Hepatocyte (in vitro differentiated cells): Measurements from ENCODE around the gene LPP. TPM values are rescaled to one million over a fixed set of nuclear protein-coding genes. Genes with fewer than 3 reads are reported as not detected.

ENCODE experiments used
- DNase-seq: peaks from one replicate; pipeline ENCODE4 v3.0.0-alpha.2; 2016; ENCODE audit warnings: low spot score
- H2AFZ ChIP-seq: fragments of 200-600 bp; sonication (generic); 2 replicates; pipeline ENCODE4 v1.6.0; 2016; ENCODE audit warnings: antibody characterized with exemption, mild to moderate bottlenecking
- H3K27ac ChIP-seq: fragments of 200-600 bp; sonication (generic); 2 replicates; pipeline ENCODE4 v1.5.1; 2016; ENCODE audit warnings: mild to moderate bottlenecking
- H3K27me3 ChIP-seq: fragments of 200-600 bp; sonication (generic); 2 replicates; pipeline ENCODE4 v1.6.1; 2016
- H3K36me3 ChIP-seq: fragments of 200-600 bp; sonication (generic); replicated peaks from 2 replicates; pipeline ENCODE4 v1.5.1; 2016; ENCODE audit warnings: low read depth; ENCODE audit not compliant: insufficient read depth
- H3K4me1 ChIP-seq: fragments of 200-600 bp; sonication (generic); 2 replicates; pipeline ENCODE4 v1.5.1; 2016; ENCODE audit warnings: mild to moderate bottlenecking, moderate library complexity; ENCODE audit not compliant: insufficient read depth
- H3K4me2 ChIP-seq: fragments of 200-600 bp; sonication (generic); 2 replicates; pipeline ENCODE4 v1.6.0; 2016
- H3K4me3 ChIP-seq: fragments of 200-600 bp; sonication (generic); 2 replicates; pipeline ENCODE4 v1.5.1; 2016; ENCODE audit warnings: mild to moderate bottlenecking
- H3K79me2 ChIP-seq: fragments of 200-600 bp; sonication (generic); 2 replicates; pipeline ENCODE4 v1.6.0; 2017; ENCODE audit warnings: mild to moderate bottlenecking
- H3K9me2 ChIP-seq: fragments of 200-600 bp; sonication (generic); replicated peaks from 2 replicates; pipeline ENCODE4 v1.6.0; 2017; ENCODE audit warnings: mild to moderate bottlenecking; ENCODE audit not compliant: insufficient read depth
- H3K9me3 ChIP-seq: fragments of 200-600 bp; sonication (generic); 2 replicates; pipeline ENCODE4 v1.5.1; 2016; ENCODE audit warnings: low read depth, mild to moderate bottlenecking
- H4K20me1 ChIP-seq: fragments of 200-600 bp; sonication (generic); 2 replicates; pipeline ENCODE4 v1.6.0; 2016; ENCODE audit warnings: mild to moderate bottlenecking; ENCODE audit not compliant: insufficient read depth, poor library complexity, severe bottlenecking
- EZH2 ChIP-seq: fragments of 200-600 bp; sonication (generic); IDR thresholded peaks from 2 replicates; pipeline ENCODE4 v1.6.1; 2016; ENCODE audit warnings: antibody characterized with exemption, mild to moderate bottlenecking, borderline replicate concordance
- EZH2phosphoT487 ChIP-seq: fragments of 200-600 bp; sonication (generic); IDR thresholded peaks from one replicate; pipeline ENCODE4 v1.6.1; 2018; ENCODE audit warnings: antibody characterized with exemption, mild to moderate bottlenecking, low read depth, moderate library complexity; ENCODE audit not compliant: unreplicated experiment, severe bottlenecking
- WGBS: methylation state at CpG from one replicate; pipeline ENCODE4 v1.1.6; 2016; ENCODE audit warnings: low lambda C conversion rate; ENCODE audit errors: missing lambda C conversion rate; 5-methylcytosine and 5-hydroxymethylcytosine counted together
- polyA plus RNA-seq: library from polyadenylated mRNA; unstranded; fragments of >200 nt; fragmentation: Nextera tagmentation; extraction: Ambion mirVana; gene quantifications from 2 replicates; pipeline ENCODE4 v1.2.1, GENCODE V29; 2016
- total RNA-seq: library from RNA; depleted of rRNA; stranded (reverse); fragments of >200 nt; gene quantifications from 2 replicates; pipeline ENCODE4 v1.2.3, GENCODE V29; 2014
- TF ChIP-seq, protein P1 (sequence below): fragments of 200-600 bp; sonication (generic); IDR thresholded peaks from 2 replicates; pipeline ENCODE4 v1.5.1; 2016; ENCODE audit warnings: antibody characterized with exemption, mild to moderate bottlenecking; ENCODE audit not compliant: poor library complexity

Gene LPP
- total and polyA plus RNA-seq, 2 experiments from 2014 or later = 53.2 to 73.8 TPM

DNA sequence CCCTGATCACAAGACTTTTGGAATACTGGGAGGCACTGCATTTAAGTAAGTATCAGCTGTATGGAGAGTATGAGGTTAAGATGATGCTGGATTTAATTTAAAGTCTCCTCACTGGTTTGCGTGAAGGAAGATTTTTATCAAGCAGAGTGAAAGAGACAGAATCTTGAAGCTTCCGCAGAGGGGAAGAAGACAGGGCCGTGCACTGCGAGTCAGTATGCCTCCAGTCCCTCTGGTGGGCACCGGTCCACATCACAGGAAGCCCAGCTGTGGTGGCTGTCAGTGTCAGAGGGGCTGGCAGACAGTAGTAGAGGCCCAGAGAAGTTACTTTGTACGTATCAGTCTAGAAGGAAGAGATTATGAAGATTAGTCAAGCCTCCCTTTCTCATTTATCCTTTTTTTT is 638.8 kb downstream of the LPP start:
- H3K27ac ChIP-seq = no peak overlapping the region
- no peaks in the 10 kb centered on the region for H4K20me1 ChIP-seq
- no peaks in the 10 kb centered on the region for H3K4me1 ChIP-seq
- no peaks in the 10 kb centered on the region for H3K9me3 ChIP-seq
- WGBS = 59% methylated on average over 6 of the region's 6 CpGs
- H3K9me2 ChIP-seq = no peaks in the 10 kb centered on the region
- H3K4me2 ChIP-seq = no peak overlapping the region
- TF ChIP-seq EZH2 = no peak
- TF ChIP-seq, protein P1, sequence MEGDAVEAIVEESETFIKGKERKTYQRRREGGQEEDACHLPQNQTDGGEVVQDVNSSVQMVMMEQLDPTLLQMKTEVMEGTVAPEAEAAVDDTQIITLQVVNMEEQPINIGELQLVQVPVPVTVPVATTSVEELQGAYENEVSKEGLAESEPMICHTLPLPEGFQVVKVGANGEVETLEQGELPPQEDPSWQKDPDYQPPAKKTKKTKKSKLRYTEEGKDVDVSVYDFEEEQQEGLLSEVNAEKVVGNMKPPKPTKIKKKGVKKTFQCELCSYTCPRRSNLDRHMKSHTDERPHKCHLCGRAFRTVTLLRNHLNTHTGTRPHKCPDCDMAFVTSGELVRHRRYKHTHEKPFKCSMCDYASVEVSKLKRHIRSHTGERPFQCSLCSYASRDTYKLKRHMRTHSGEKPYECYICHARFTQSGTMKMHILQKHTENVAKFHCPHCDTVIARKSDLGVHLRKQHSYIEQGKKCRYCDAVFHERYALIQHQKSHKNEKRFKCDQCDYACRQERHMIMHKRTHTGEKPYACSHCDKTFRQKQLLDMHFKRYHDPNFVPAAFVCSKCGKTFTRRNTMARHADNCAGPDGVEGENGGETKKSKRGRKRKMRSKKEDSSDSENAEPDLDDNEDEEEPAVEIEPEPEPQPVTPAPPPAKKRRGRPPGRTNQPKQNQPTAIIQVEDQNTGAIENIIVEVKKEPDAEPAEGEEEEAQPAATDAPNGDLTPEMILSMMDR = peak; percentile 40
- no peaks in the 10 kb centered on the region for H3K79me2 ChIP-seq
- H3K4me3 ChIP-seq = no peak overlapping the region
- H2AFZ ChIP-seq = no peak overlapping the region
- no peaks in the 10 kb centered on the region for H3K27me3 ChIP-seq
- DNase-seq = peak; percentile 35
- H3K36me3 ChIP-seq = peaks cover 6% of the 10 kb centered on the region

DNA sequence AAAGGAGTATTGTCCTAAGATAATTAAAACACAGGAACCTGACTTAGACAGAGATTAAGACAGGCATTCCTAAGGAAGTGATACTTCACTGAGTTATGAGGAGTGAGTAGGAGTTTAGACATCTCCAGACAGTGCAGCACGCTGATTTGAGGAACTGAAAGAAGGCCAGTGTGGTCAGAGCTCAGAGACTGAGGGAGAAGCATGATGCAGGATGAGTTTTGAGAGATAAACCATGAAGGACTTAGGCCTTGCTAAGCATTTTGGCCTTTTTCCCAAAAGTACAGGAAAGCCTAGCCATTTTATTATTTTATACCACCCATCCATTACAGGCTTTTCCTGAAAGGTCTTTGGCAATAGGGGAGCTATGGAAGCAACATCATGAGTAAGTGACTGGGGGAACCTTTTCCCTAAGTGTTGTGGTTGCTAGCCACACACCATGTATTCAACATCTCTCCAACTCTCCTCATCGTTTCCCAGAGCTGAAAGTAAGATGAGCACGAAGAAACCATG is 642.2 kb downstream of the LPP start:
- H3K79me2 ChIP-seq = no peaks in the 10 kb centered on the region
- no peak overlapping the region for H3K4me2 ChIP-seq
- TF ChIP-seq EZH2 = no peak
- TF ChIP-seq, protein P1 = no peak
- TF ChIP-seq EZH2phosphoT487 = no peak
- H3K9me3 ChIP-seq = no peaks in the 10 kb centered on the region
- peaks cover 6% of the 10 kb centered on the region for H3K4me1 ChIP-seq
- no peak overlapping the region for H2AFZ ChIP-seq
- H3K4me3 ChIP-seq = no peak overlapping the region
- WGBS = 70% methylated on average over 3 of the region's 3 CpGs
- no peaks in the 10 kb centered on the region for H3K27me3 ChIP-seq
- H3K36me3 ChIP-seq = no peaks in the 10 kb centered on the region
- no peaks in the 10 kb centered on the region for H4K20me1 ChIP-seq
- H3K27ac ChIP-seq = peak overlapping the region; percentile 49
- peak; percentile 43 for DNase-seq
- H3K9me2 ChIP-seq = no peaks in the 10 kb centered on the region

DNA sequence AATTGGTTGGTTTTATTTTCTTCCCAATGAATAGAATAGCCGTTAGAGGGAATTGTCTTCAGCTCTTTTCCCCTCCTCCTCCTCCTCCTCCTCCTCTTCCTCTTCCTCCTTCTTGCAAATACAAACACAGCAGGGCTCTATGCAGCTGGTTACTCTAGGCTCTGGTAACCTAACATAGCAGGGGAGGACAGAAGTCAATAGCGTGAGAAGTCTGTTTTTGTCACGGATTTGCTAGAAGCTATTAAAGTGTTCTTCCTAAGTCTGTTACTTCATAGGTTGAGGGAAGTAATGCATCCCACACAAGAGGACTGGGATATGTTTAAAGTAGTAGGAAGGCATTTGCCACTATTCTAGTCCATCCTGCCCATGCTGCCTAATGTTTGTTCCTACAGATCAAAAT is 643.1 kb downstream of the LPP start:
- Histone ChIP-seq H3K27me3 (no peaks in the 10 kb centered on the region), H3K9me3 (no peaks in the 10 kb centered on the region), H3K4me1 (peaks cover 6% of the 10 kb centered on the region), H3K9me2 (no peaks in the 10 kb centered on the region), H3K36me3 (no peaks in the 10 kb centered on the region), H3K79me2 (peaks cover 4% of the 10 kb centered on the region), H3K4me2 (no peak overlapping the region), H3K27ac (peak overlapping the region; percentile 35), H4K20me1 (no peaks in the 10 kb centered on the region), H2AFZ (no peak overlapping the region), H3K4me3 (no peak overlapping the region)
- DNase-seq = no peak
- TF ChIP-seq, protein P1 = no peak
- TF ChIP-seq EZH2phosphoT487 (no peak), EZH2 (no peak)
- WGBS = 47% methylated on average over 3 of the region's 3 CpGs
